ENCODE results near the gene CRX. TPM values are rescaled to one million over a fixed set of nuclear protein-coding genes. Genes with fewer than 3 reads are reported as not detected.
"Not testable (repeated sequence)": the region's sequence is repeated elsewhere in the genome, so short reads cannot be mapped to it uniquely, and the experiment has no call there.

Gene CRX
- total RNA-seq, 2 experiments from 2014 or later, result not detected

DNA sequence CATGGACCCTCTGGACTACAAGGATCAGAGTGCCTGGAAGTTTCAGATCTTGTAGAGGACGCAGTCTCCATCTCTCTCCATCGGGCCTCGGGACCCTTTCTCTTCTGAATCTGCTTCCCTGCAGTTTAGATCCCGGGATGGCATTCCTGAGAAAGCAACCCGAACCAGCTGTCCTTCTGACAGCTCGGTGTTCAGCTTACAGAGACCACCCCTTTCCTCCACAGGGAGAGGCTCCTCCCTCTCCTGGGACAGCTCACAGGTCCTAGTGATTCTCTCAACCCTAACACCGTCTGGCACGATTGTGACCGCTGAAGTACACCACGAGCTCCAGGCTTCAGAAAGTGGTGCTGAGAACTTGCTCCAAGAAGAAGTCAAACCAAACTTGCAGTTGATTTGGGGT lies 18.2 kb downstream of the CRX start:
- H3K36me3 Mint-ChIP-seq (ENCODE audit: low read depth), result no peaks in the 10 kb centered on the region
- ATAC-seq (no peak), DNase-seq (no peak)
- no peaks in the 10 kb centered on the region for H3K9me3 Mint-ChIP-seq (ENCODE audit: insufficient read depth)
- ChIA-PET POLR2A (no interaction called here), CTCF (interaction anchor here (1.6 kb wide), 1 partner anchor 23 kb away, joined by 6 read pairs; no protein-coding TSS in a partner anchor)
- no peaks in the 10 kb centered on the region for H3K4me1 Mint-ChIP-seq (ENCODE audit: low read depth)
- H3K4me3 Mint-ChIP-seq, result no peak overlapping the region
- H3K27ac Mint-ChIP-seq, result no peak overlapping the region
- no peaks in the 10 kb centered on the region for H3K27me3 Mint-ChIP-seq (ENCODE audit: low read depth)

DNA sequence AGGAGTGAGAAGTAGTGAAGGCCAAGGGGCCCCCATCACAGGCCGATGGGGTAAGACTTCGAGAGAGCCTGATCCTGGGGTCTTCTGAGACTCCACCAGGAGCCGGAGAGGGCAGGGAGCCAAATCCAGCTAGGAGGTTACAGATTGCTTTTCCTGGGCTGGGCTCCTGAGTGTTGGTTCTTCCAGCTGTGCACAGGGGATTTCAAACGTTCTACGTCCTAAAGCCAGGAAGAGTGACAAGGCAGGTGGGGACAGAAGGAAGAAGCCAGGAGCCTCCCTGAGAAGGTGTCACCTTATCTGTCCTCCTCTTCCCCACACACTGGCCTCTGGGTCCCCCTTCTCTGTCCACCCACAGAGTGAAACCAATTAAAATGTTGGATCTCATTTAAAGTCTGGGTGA lies 21.2 kb downstream of the CRX start:
- ChIA-PET POLR2A (no interaction called here), CTCF (no interaction called here)
- Mint-ChIP-seq H3K4me3 (no peak overlapping the region), H3K4me1 (ENCODE audit: low read depth) (no peaks in the 10 kb centered on the region), H3K9me3 (ENCODE audit: insufficient read depth) (no peaks in the 10 kb centered on the region), H3K36me3 (ENCODE audit: low read depth) (no peaks in the 10 kb centered on the region), H3K27ac (no peak overlapping the region), H3K27me3 (ENCODE audit: low read depth) (no peaks in the 10 kb centered on the region)
- no peak for DNase-seq
- no peak for ATAC-seq

DNA sequence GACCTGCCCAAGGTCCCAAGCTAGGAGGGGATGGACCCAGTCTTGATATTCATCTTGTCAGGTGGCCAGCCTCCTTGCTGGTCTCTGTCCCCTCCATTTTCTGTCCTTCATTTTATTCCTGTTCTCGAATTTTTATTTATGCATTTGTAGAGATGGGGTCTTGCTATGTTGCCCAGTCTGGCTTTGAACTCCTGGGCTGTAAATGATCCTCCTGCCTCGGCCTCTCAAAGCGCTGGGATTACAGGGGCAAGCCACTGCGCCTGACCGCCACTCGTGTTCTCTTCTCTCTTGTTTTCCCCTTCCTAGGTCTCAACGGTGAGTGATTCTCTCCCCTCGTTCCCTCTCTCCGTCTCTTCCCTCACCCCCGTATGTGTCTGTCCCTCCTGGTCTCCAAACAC lies 26.7 kb downstream of the CRX start:
- no peaks in the 10 kb centered on the region for H3K36me3 Mint-ChIP-seq (ENCODE audit: low read depth)
- no peak overlapping the region for H3K27ac Mint-ChIP-seq
- H3K9me3 Mint-ChIP-seq (ENCODE audit: insufficient read depth), result no peaks in the 10 kb centered on the region
- H3K27me3 Mint-ChIP-seq (ENCODE audit: low read depth), result peaks cover 20% of the 10 kb centered on the region
- POLR2A ChIA-PET, result no interaction called here
- H3K4me3 Mint-ChIP-seq, result no peak overlapping the region
- no peak for ATAC-seq
- H3K4me1 Mint-ChIP-seq (ENCODE audit: low read depth), result peaks cover 8% of the 10 kb centered on the region
- no peak for DNase-seq
- CTCF ChIA-PET, result interaction anchor here (2.9 kb wide), 1 partner anchor 21 kb away, joined by 6 read pairs; no protein-coding TSS in a partner anchor

DNA sequence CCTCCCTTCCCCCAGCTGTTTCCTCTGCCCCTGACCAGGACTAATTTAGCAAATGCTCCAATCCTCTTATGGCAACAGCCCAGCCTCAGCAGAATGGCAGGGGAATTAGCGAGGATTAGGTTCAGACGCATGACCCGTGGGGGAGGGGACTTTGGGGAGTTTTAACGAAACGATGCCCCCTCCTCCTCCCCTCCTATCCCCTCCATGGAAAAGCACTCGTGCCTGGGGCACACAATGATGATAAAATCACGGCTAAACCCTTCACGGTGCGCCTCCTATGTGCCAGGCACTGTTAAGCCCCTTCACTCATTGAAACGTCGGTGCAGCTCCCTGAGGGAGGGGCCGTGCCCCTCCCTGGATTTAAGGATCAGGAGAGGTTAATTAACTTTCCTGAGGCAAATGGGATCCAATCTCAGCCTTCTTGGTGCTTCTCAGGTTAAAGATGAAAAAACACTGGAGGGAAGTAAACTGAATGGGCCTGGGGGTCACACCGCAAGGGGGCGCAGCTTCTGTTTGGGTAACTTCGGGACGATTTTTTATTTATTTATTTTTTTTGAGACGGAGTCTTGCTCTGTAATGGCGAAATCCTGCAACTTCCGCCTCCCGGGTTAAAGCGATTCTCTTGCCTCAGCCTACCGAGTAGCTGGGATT lies 27.2 kb downstream of the CRX start:
- ATAC-seq, result no peak
- CTCF ChIA-PET, result interaction anchor here (0.8 to 2.9 kb wide), 3 partner anchors 9 to 20 kb away, joined by 3 to 6 read pairs (median 3); no protein-coding TSS in a partner anchor
- H3K9me3 Mint-ChIP-seq (ENCODE audit: insufficient read depth), result no peaks in the 10 kb centered on the region
- POLR2A ChIA-PET, result interaction anchor here (0.5 kb wide), 1 partner anchor 32 kb away, joined by 3 read pairs; no protein-coding TSS in a partner anchor
- peaks cover 23% of the 10 kb centered on the region for H3K27me3 Mint-ChIP-seq (ENCODE audit: low read depth)
- peaks cover 8% of the 10 kb centered on the region for H3K4me1 Mint-ChIP-seq (ENCODE audit: low read depth)
- no peak overlapping the region for H3K27ac Mint-ChIP-seq
- H3K4me3 Mint-ChIP-seq, result peak overlapping the region; percentile 26
- H3K36me3 Mint-ChIP-seq (ENCODE audit: low read depth), result no peaks in the 10 kb centered on the region
- peak; percentile 43 for DNase-seq

DNA sequence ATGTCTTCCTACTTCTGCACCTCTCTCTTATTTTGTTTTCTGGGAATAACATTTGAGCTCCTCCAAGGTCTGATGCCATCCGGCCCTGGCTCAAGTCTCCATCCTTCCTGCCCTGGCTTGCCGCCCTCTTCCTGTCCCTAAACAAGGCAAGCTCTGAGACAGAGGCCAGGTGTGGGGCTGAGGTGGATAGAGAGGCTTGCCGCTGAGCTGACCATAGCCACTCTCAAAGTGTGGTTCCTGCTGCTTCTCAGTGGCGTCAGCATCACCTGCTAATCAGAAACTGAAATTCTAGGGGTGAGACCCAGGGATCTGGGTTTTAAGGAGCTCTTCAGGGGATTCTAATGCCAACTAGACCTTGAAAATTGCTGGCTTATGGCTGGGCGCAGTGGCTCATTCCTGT lies 31.3 kb downstream of the CRX start:
- no peak overlapping the region for H3K27ac Mint-ChIP-seq
- H3K27me3 Mint-ChIP-seq (ENCODE audit: low read depth), result peaks cover 25% of the 10 kb centered on the region
- H3K36me3 Mint-ChIP-seq (ENCODE audit: low read depth), result no peaks in the 10 kb centered on the region
- H3K9me3 Mint-ChIP-seq (ENCODE audit: insufficient read depth), result no peaks in the 10 kb centered on the region
- CTCF ChIA-PET, result interaction anchor here (1.0 to 1.2 kb wide), 2 partner anchors 10 to 16 kb away, joined by 3 to 4 read pairs; no protein-coding TSS in a partner anchor
- POLR2A ChIA-PET, result no interaction called here
- no peak for ATAC-seq
- H3K4me3 Mint-ChIP-seq, result no peak overlapping the region
- H3K4me1 Mint-ChIP-seq (ENCODE audit: low read depth), result peaks cover 11% of the 10 kb centered on the region
- no peak for DNase-seq

DNA sequence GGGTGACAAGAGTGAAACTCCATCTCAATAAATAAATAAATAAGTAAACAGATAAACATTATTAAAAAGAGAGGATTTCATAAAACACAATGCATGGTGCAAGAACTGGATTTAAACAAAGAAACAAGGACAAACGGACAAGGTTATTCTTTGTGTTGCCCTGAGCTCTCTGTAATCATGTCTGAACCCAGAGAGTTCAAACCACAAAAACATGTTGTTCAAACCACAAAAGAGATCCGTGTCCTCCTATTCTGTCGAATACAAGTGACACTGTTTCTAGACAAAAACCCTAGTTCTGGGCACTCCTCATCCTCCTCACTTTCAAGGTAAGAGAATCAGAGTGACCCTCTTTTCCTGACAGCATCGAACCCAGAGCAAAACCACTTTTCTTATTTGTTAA lies 32.7 kb downstream of the CRX start:
- Mint-ChIP-seq H3K27me3 (ENCODE audit: low read depth) (peaks cover 16% of the 10 kb centered on the region), H3K27ac (no peak overlapping the region), H3K9me3 (ENCODE audit: insufficient read depth) (no peaks in the 10 kb centered on the region), H3K4me3 (no peak overlapping the region), H3K4me1 (ENCODE audit: low read depth) (peaks cover 3% of the 10 kb centered on the region), H3K36me3 (ENCODE audit: low read depth) (no peaks in the 10 kb centered on the region)
- ATAC-seq (no peak), DNase-seq (no peak)
- POLR2A ChIA-PET, result no interaction called here
- CTCF ChIA-PET, result interaction anchor here (1.6 kb wide), 1 partner anchor 15 kb away, joined by 5 read pairs; no protein-coding TSS in a partner anchor

DNA sequence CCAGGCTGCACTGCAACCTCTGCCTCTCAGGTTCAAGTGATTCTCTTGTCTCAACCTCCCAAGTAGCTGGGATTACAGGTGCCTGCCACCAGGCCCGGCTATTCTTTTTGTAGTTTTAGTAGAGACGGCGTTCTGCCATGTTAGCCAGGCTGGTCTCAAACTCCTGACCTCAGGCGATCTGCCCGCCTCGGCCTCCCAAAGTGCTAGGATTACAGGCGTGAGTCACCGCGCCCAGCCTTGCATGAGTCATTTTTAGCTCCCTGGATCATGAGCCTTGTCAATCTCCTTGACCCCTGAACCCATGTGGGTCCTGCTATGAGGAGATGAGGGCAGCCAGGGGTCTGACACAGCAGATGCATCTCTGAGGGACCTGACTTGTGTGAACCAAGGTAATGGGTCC lies 36.5 kb downstream of the CRX start:
- ATAC-seq; H3K27ac Mint-ChIP-seq; DNase-seq; H3K4me3 Mint-ChIP-seq; H3K9me3 Mint-ChIP-seq (ENCODE audit: insufficient read depth); H3K36me3 Mint-ChIP-seq (ENCODE audit: low read depth); POLR2A ChIA-PET; H3K4me1 Mint-ChIP-seq (ENCODE audit: low read depth): not testable (repeated sequence)
- peaks cover 12% of the 10 kb centered on the region for H3K27me3 Mint-ChIP-seq (ENCODE audit: low read depth)
- CTCF ChIA-PET, result interaction anchor here (0.9 to 1.2 kb wide), 2 partner anchors 9 to 11 kb away, joined by 3 read pairs; no protein-coding TSS in a partner anchor

DNA sequence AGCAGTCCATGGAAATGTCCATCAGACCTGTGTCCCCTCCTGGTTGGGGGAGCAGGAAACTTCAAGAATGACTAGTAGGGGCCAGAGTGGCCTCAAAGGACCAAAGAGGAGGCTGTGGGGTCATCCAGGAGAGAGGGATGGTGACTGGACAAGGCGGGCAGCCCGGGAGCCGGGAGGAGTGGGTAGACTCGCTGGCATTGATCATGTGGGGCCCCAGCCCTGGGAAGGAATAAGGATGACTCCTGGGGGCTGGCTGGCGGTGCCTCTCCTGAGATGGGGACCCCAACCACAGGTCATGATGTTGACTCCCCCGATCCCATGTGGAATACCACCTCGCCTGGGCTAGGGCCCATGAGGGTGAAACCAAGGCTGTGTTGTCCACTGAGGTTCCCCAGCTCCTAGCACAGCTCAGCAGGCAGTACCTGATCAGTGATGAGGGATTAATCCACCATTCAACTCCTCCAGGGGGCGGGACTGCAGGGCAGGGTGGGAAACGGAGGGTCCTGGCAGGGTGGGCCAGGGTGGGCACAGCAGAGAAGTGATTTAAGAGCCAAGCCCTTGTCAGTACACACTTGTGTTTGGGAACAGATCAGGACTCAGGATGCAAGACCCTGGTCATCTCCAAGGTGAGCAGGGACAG lies 37.0 kb downstream of the CRX start, which contains the start of gene TPRX2:
TSS of gene TPRX2 (plus strand) at position 590 of the 640 bp plus-strand sequence. CDS start at position 602, 12 bp downstream.
- CTCF ChIA-PET, result interaction anchor here (0.9 to 1.2 kb wide), 2 partner anchors 9 to 10 kb away, joined by 3 read pairs; no protein-coding TSS in a partner anchor
- H3K27me3 Mint-ChIP-seq (ENCODE audit: low read depth), result peaks cover 11% of the 10 kb centered on the region
- H3K4me1 Mint-ChIP-seq (ENCODE audit: low read depth); DNase-seq; H3K9me3 Mint-ChIP-seq (ENCODE audit: insufficient read depth); ATAC-seq; H3K36me3 Mint-ChIP-seq (ENCODE audit: low read depth); H3K4me3 Mint-ChIP-seq; POLR2A ChIA-PET; H3K27ac Mint-ChIP-seq: not testable (repeated sequence)

DNA sequence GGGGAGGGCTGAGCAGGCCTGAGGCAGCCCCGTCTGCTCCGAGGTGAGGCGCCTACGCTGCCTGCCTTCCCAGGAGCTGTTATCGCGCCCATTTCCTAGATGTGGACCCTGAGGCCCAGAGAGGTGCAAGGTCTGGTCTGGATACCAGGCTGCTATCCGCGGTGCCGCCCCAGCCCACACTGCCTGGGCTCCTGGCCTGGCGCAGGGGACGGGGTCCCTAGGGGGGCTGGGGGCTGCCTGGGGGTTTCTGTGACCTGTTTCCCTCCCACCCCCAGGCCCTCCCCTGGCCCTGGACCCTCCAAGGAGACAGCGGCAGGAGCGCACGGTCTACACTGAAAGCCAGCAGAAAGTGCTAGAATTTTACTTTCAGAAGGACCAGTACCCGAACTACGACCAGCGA lies 38.1 kb downstream of the CRX start:
- CTCF ChIA-PET; H3K27ac Mint-ChIP-seq; H3K4me1 Mint-ChIP-seq (ENCODE audit: low read depth); H3K27me3 Mint-ChIP-seq (ENCODE audit: low read depth); ATAC-seq; H3K36me3 Mint-ChIP-seq (ENCODE audit: low read depth); H3K9me3 Mint-ChIP-seq (ENCODE audit: insufficient read depth); H3K4me3 Mint-ChIP-seq; DNase-seq; POLR2A ChIA-PET: not testable (repeated sequence)

DNA sequence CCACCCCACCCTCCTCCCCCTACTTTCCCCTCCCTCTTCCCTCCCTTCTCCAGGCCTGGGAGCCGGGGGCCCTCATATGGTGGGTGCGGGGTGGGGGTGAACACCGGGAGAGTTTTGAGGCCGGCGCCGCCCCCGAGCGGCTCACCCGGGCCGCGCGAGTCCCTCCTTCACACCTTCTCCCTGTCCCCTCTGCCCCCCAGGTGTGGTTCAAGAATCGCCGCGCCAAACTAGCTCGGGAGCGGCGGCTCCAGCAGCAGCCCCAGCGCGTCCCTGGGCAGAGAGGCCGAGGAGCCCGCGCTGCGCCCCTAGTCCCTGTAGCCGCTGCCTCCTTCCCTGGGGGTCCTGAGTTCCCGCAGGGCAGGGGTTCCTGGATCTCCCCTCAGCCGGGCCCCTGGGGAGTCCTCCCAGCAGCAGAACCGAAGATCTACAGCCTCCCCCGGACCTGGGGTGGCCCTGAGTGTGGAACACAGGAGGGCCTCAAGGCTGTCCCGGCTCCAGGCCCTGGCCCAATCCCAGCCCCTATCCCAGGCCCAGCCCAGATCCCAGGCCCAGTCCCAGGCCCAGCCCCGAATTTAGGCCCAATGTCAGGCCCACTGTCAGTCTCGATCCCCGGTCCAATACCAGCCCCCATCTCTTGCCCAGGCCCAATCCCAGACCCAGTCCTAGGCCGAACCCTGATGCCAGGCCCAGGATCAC lies 39.0 kb downstream of the CRX start:
- ATAC-seq, result no peak
- Mint-ChIP-seq H3K27me3 (ENCODE audit: low read depth) (peaks cover 12% of the 10 kb centered on the region), H3K4me1 (ENCODE audit: low read depth) (no peaks in the 10 kb centered on the region), H3K27ac (no peak overlapping the region), H3K4me3 (no peak overlapping the region), H3K36me3 (ENCODE audit: low read depth) (no peaks in the 10 kb centered on the region), H3K9me3 (ENCODE audit: insufficient read depth) (no peaks in the 10 kb centered on the region)
- ChIA-PET CTCF (no interaction called here), POLR2A (no interaction called here)
- DNase-seq, result no peak

DNA sequence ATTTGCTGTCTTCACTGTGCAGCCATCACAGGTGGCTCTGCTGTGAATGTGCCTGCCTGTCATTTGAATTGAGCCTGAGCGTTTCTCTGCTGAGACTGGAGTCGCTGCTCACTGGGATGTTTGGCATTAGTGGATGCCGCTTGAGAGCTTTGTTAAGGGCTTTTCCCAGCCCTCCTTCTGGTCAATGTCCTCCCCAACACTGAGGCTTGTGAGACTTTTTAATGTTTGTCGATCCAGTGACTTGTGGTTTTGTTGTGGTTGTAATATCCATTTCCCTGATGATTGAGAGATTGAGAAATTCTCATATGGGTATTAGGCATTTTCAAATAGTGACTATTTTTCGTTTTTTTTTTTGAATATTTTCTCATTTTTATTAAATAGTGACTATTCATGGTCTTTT lies 39.9 kb downstream of the CRX start:
- Mint-ChIP-seq H3K4me3 (no peak overlapping the region), H3K4me1 (ENCODE audit: low read depth) (no peaks in the 10 kb centered on the region), H3K36me3 (ENCODE audit: low read depth) (no peaks in the 10 kb centered on the region), H3K9me3 (ENCODE audit: insufficient read depth) (no peaks in the 10 kb centered on the region), H3K27me3 (ENCODE audit: low read depth) (peaks cover 12% of the 10 kb centered on the region), H3K27ac (no peak overlapping the region)
- DNase-seq (no peak), ATAC-seq (no peak)
- ChIA-PET CTCF (no interaction called here), POLR2A (no interaction called here)

DNA sequence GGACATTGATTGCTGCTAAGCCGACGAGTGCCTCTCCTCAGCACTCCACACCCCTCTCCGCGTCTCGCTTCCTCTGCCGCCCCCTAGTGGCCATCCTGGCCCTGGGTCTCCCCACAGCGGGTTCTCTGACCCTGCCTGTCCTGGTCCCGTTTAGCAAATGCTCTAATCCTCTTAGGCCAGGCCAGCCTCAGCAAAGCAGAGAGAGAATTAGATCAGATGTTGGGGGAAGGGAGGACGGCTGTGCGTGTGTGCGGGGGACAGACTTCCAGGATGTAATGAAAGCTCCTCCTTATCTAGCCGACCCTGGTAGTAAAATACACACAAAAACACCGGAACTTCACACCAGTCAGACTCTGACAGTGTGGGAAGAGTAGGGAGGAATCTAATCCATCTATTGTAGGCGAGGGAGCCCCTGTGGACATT lies 41.8 kb downstream of the CRX start:
- no peak overlapping the region for H3K27ac Mint-ChIP-seq
- H3K27me3 Mint-ChIP-seq (ENCODE audit: low read depth), result peaks cover 12% of the 10 kb centered on the region
- no peak overlapping the region for H3K4me3 Mint-ChIP-seq
- H3K36me3 Mint-ChIP-seq (ENCODE audit: low read depth), result no peaks in the 10 kb centered on the region
- peak; percentile 88 for DNase-seq
- H3K9me3 Mint-ChIP-seq (ENCODE audit: insufficient read depth), result no peaks in the 10 kb centered on the region
- ATAC-seq, result peak; percentile 97
- CTCF ChIA-PET, result interaction anchor here (0.9 to 1.6 kb wide), 9 partner anchors 8 to 144 kb away, joined by 3 to 7 read pairs (median 4); no protein-coding TSS in a partner anchor
- no peaks in the 10 kb centered on the region for H3K4me1 Mint-ChIP-seq (ENCODE audit: low read depth)
- POLR2A ChIA-PET, result no interaction called here

Data from activated CD8-positive, alpha-beta T cell treated with anti-CD3 and anti-CD28 coated beads, Interleukin-2, amount 10 ng/mL, durations not matched to agents 7 days and 5 days (primary cell).